A673 (cell line): ENCODE measurements around the gene CCDC116. TPM values are rescaled to one million over a fixed set of nuclear protein-coding genes. Genes with fewer than 3 reads are reported as not detected.
"Not testable (repeated sequence)": the region's sequence is repeated elsewhere in the genome, so short reads cannot be mapped to it uniquely, and the experiment has no call there.

Source experiments
- BruUV-seq: library from RNA; stranded (reverse); fragments of 400-500 nt; replicated peaks from 2 replicates; lab custom pipeline; 2021; lab: Mats Ljungman, UMichigan
- CTCF ChIA-PET: fragments of 300-600 bp; sonication (Branson Sonifier 250); formaldehyde crosslinking; loops from one replicate; lab custom pipeline; 2022; ENCODE audit warnings: antibody characterized with exemption; lab: Charles Lee
- POLR2A ChIA-PET: fragments of 300-600 bp; sonication (Branson Sonifier 250); formaldehyde crosslinking; loops from one replicate; lab custom pipeline; 2022; ENCODE audit warnings: antibody characterized with exemption; ENCODE audit not compliant: low non-redundant PET; lab: Charles Lee
- DNase-seq: peaks from one replicate; pipeline ENCODE4 v3.0.0-alpha.2; 2015; ENCODE audit warnings: low spot score
- H3K27ac ChIP-seq: fragments of 200-600 bp; sonication (generic); 2 replicates; pipeline ENCODE4 v1.5.1; 2016; ENCODE audit warnings: mixed run types, low read depth, mild to moderate bottlenecking, mixed read lengths, antibody characterized with exemption, low read length; ENCODE audit not compliant: poor library complexity, severe bottlenecking
- H3K27me3 ChIP-seq: fragments of 200-600 bp; sonication (generic); replicated peaks from 2 replicates; pipeline ENCODE4 v1.6.1; 2017; ENCODE audit warnings: mixed run types, low read depth, mild to moderate bottlenecking, mixed read lengths, antibody characterized with exemption, low read length; ENCODE audit not compliant: insufficient read depth, poor library complexity
- H3K36me3 ChIP-seq: fragments of 200-600 bp; sonication (generic); 2 replicates; pipeline ENCODE4 v1.6.1; 2016; ENCODE audit warnings: mixed run types, mild to moderate bottlenecking, mixed read lengths, antibody characterized with exemption, low read length; ENCODE audit not compliant: insufficient read depth, poor library complexity, severe bottlenecking
- H3K4me1 ChIP-seq: fragments of 200-600 bp; sonication (generic); 2 replicates; pipeline ENCODE4 v1.6.1; 2017; ENCODE audit warnings: mixed run types, mild to moderate bottlenecking, mixed read lengths, antibody characterized with exemption, low read length; ENCODE audit not compliant: insufficient read depth, poor library complexity, severe bottlenecking
- H3K4me3 ChIP-seq: fragments of 200-600 bp; sonication (generic); 2 replicates; pipeline ENCODE4 v1.5.1; 2016; ENCODE audit warnings: low read depth, mixed run types, mild to moderate bottlenecking, mixed read lengths, low read length; ENCODE audit not compliant: poor library complexity, severe bottlenecking
- H3K9me3 ChIP-seq: fragments of 200-600 bp; sonication (generic); 2 replicates; pipeline ENCODE4 v1.6.1; 2016; ENCODE audit warnings: mixed run types, low read depth, mild to moderate bottlenecking, mixed read lengths, antibody characterized with exemption, low read length; ENCODE audit not compliant: poor library complexity, severe bottlenecking
- EZH2 ChIP-seq: fragments of 200-600 bp; sonication (generic); IDR thresholded peaks from 2 replicates; pipeline ENCODE4 v1.6.1; 2017; ENCODE audit warnings: borderline replicate concordance, low read depth, mild to moderate bottlenecking, mixed read lengths, antibody characterized with exemption, low read length; ENCODE audit not compliant: poor library complexity, severe bottlenecking
- intact Hi-C: fragments of 100-400 bp; cut with micrococcal nuclease; formaldehyde crosslinking; loops from one replicate; pipeline ENCODE4 v1.10.0; 2022; ENCODE audit not compliant: unreplicated experiment
- total RNA-seq: library from RNA; stranded (reverse); gene quantifications from 2 replicates; pipeline ENCODE4 v1.2.3, GENCODE V29; 2021
- TF ChIP-seq, protein P1 (sequence below): fragments of 300-800, 200-600 bp; sonication (generic); conservative IDR thresholded peaks from 2 replicates; pipeline ENCODE4 v1.5.1; 2017; ENCODE audit warnings: low read depth, mild to moderate bottlenecking, antibody characterized with exemption, low read length, moderate library complexity, mixed read lengths

Gene CCDC116
- total RNA-seq, 1 experiment from 2014 or later: 1.3 TPM

DNA sequence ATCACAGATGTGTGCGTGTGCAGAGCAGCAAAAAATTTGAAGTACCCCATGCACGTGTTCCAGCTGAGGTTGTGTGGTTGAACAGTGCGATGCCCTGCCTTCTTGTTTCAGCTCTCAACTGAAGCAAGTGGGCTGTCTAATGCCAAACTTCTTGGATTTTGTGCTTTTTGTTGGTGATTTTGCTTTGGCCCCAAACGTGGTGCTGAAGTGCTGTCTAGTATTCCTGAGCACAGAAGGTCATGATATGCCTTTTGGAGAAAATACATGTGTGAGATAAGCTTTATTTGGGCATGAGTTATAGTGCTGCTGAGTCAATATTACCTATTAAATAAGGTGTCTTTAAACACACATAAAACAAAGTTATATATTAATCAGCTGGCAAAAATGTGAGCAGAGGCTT is 16.8 kb upstream of the CCDC116 start:
- POLR2A ChIA-PET: no interaction called here
- Histone ChIP-seq H3K9me3 (no peaks in the 10 kb centered on the region), H3K27me3 (no peaks in the 10 kb centered on the region), H3K36me3 (peaks cover 37% of the 10 kb centered on the region), H3K4me3 (no peak overlapping the region), H3K27ac (no peak overlapping the region), H3K4me1 (no peaks in the 10 kb centered on the region)
- no peak for DNase-seq
- no TSS peak for BruUV-seq
- intact Hi-C loops: loop anchor here (5.0 kb wide), 1 partner anchor 33 kb away; no protein-coding TSS in a partner anchor
- TF ChIP-seq, protein P1, sequence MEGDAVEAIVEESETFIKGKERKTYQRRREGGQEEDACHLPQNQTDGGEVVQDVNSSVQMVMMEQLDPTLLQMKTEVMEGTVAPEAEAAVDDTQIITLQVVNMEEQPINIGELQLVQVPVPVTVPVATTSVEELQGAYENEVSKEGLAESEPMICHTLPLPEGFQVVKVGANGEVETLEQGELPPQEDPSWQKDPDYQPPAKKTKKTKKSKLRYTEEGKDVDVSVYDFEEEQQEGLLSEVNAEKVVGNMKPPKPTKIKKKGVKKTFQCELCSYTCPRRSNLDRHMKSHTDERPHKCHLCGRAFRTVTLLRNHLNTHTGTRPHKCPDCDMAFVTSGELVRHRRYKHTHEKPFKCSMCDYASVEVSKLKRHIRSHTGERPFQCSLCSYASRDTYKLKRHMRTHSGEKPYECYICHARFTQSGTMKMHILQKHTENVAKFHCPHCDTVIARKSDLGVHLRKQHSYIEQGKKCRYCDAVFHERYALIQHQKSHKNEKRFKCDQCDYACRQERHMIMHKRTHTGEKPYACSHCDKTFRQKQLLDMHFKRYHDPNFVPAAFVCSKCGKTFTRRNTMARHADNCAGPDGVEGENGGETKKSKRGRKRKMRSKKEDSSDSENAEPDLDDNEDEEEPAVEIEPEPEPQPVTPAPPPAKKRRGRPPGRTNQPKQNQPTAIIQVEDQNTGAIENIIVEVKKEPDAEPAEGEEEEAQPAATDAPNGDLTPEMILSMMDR: no peak
- TF ChIP-seq EZH2: no peak
- CTCF ChIA-PET: no interaction called here

DNA sequence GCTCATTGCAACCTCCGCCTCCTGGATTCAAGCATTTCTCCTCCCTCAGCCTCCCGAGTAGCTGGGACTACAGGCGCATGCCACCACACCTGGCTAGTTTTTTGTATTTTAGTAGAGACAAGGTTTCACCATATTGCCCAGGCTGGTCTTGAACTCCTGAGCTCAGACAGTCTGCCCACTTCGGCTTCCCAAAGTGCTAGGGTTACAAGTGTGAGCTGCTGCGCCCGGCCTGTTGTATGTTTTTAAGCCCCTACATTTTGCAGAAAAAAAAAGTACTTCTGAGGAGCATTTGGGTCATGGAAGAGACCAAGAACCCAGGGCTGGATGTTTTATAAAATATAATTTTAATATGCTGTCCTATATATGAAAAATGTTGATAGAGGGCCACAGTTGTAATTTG is 15.2 kb upstream of the CCDC116 start:
- H3K4me1 ChIP-seq, POLR2A ChIA-PET, BruUV-seq, DNase-seq, H3K9me3 ChIP-seq, H3K27me3 ChIP-seq, H3K27ac ChIP-seq, CTCF ChIA-PET, H3K4me3 ChIP-seq: not testable (repeated sequence)
- intact Hi-C loops: loop anchor here (5.0 kb wide), 1 partner anchor 35 kb away; no protein-coding TSS in a partner anchor
- H3K36me3 ChIP-seq: peaks cover 25% of the 10 kb centered on the region

DNA sequence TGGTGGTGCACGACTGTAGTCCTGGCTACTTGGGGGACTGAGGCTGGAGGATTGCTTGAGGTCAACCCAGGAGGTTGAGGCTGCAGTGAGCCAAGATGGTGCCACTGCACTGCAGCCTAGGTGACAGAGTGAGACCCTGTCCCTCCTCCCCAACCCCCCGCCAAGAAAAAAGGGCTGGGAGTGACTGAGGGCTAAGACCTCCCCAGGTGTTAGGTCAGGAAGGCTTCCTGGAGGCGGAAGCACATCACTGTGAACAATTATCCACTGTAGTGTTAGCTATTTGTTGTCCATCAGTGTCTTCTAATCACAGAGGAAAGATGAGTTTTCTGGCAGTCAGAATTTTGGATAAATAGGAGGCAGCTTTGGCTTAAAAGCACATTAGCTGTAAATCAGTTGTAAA is 11.5 kb upstream of the CCDC116 start:
- intact Hi-C loops: no loop called here
- Histone ChIP-seq H3K4me1 (peaks cover 7% of the 10 kb centered on the region), H3K27me3 (no peaks in the 10 kb centered on the region), H3K27ac (peak overlapping the region; percentile 30), H3K36me3 (peaks cover 8% of the 10 kb centered on the region), H3K4me3 (no peak overlapping the region), H3K9me3 (no peaks in the 10 kb centered on the region)
- ChIA-PET POLR2A (no interaction called here), CTCF (no interaction called here)
- no peak for DNase-seq
- TF ChIP-seq, protein P1: no peak
- no peak for TF ChIP-seq EZH2
- no TSS peak for BruUV-seq
